Muscle of leg (tissue), 11 donors: ENCODE data around the gene UGT1A1. TPM values are rescaled to one million over a fixed set of nuclear protein-coding genes. Genes with fewer than 3 reads are reported as not detected.

Experiments used
- DNase-seq: peaks from one replicate; pipeline ENCODE4 v3.0.0; 2013
- H3K27ac ChIP-seq: one replicate; pipeline ENCODE4 v1.5.1; 2013; ENCODE audit warnings: mild to moderate bottlenecking, low read length, control low read depth
- H3K27me3 ChIP-seq: one replicate; pipeline ENCODE4 v1.6.1; 2013; ENCODE audit warnings: low read length; ENCODE audit not compliant: control insufficient read depth, insufficient read depth
- H3K36me3 ChIP-seq: one replicate; pipeline ENCODE4 v1.6.1; 2013; ENCODE audit warnings: low read length; ENCODE audit not compliant: control insufficient read depth, insufficient read depth
- H3K4me1 ChIP-seq: one replicate; pipeline ENCODE4 v1.6.1; 2013; ENCODE audit warnings: low read length; ENCODE audit not compliant: control insufficient read depth, insufficient read depth
- H3K4me3 ChIP-seq: one replicate; pipeline ENCODE4 v1.5.1; 2013; ENCODE audit warnings: low read length, control low read depth
- H3K9me3 ChIP-seq: replicated peaks from 2 replicates; pipeline ENCODE4 v1.6.1; 2013; ENCODE audit warnings: low read depth, low read length; ENCODE audit not compliant: control insufficient read depth
- WGBS: methylation state at CpG from one replicate; pipeline ENCODE4 v1.1.5; 2013; ENCODE audit warnings: missing lambda C conversion rate; ENCODE audit not compliant: insufficient coverage; 5-methylcytosine and 5-hydroxymethylcytosine counted together
- polyA plus RNA-seq, 8 donors: library from polyadenylated mRNA; unstranded; fragments of 120-200 nt; gene quantifications; one replicate each; pipeline versions ENCODE4 v1.2.1 to v1.2.3, GENCODE V29; 2013; ENCODE audit warnings: inconsistent platforms in 1 of 8, low replicate concordance in 1 of 8; ENCODE audit not compliant: insufficient read length in 8 of 8, insufficient read depth in 1 of 8
- total RNA-seq: library from RNA; stranded (reverse); fragments of 120-200 nt; gene quantifications from one replicate; pipeline ENCODE4 v1.2.4, GENCODE V29; 2013

UGT1A1 gene
- total and polyA plus RNA-seq, 9 donors = 0.04 to 0.10 (median 0.08) TPM; not detected in 5

DNA sequence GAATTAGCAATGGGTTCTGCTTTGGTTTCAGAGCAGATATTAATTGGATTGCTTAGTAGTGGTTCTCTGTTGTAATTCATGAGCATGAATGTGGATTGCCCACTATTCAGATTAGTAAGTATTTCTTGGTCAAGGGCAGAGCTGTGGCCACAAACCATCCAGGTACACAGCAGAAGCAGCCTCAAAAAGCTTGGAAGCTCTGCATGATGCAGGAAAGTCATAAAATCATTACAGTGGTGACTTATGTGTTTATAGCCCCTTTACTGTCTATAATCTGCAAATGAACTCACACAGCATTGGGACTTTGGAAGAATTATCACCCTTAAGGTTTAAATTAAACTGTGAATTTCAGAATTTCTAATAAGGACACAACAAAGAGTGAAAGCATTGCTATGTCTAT, 1.9 kb upstream of the UGT1A1 start:
- no peak for DNase-seq
- H3K27ac ChIP-seq = no peak overlapping the region
- H3K36me3 ChIP-seq = no peaks in the 10 kb centered on the region
- no peaks in the 10 kb centered on the region for H3K4me1 ChIP-seq
- H3K4me3 ChIP-seq = no peak overlapping the region
- H3K9me3 ChIP-seq = no peaks in the 10 kb centered on the region
- no peaks in the 10 kb centered on the region for H3K27me3 ChIP-seq

DNA sequence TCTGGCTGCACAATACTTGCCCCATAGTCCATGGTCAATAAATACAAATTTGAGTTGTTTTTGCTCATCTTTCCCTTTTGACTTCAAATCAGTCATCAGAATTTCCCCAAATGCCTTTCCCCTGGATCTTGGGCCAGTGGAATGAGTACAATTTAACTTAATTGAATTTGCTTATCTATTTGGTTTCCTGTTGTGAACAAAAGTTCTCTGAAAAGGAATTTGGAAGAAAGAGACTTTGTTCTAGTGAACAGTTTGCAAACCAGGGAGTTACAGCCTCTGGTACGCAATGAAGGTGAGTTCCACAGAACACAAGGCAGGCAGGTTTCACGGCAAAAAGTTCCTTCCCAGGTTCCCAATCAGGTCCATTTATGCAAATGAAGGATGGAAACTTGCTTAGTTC, 1.2 kb upstream of the UGT1A1 start:
- Histone ChIP-seq H3K9me3 (no peaks in the 10 kb centered on the region), H3K4me1 (no peaks in the 10 kb centered on the region), H3K27me3 (no peaks in the 10 kb centered on the region), H3K27ac (no peak overlapping the region), H3K4me3 (no peak overlapping the region), H3K36me3 (no peaks in the 10 kb centered on the region)
- 80% methylated on average over 1 of the region's 2 CpGs for WGBS
- no peak for DNase-seq

DNA sequence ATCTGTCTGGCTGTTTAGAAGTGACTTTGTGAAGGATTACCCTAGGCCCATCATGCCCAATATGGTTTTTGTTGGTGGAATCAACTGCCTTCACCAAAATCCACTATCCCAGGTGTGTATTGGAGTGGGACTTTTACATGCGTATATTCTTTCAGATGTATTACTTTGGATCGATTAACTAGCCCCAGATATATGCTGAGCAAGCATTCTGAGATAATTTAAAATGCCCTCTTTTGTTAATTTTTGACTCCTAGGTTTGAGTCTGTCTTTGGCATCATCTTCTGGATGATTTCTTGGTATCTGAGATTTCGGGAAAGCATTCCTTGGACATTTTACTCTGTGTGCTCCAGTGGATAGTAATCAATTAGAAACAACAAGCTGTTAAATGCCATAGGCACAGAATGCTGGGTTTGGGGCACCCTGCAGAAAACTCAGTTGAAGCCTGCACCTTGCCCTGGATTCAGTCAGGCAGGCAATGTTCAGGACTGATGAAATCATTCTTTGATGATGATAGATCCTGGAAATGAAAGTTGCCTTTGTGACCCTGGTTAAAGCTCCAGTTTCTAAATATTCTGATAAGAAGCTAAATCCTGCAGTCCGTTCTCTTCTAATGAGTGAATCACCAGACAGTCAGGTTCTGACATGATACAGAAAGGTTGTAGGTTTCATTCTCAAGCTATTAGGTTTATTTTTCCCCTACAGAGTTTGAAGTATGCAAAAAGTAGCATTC, 1.1 kb downstream of the UGT1A1 start:
- no peaks in the 10 kb centered on the region for H3K36me3 ChIP-seq
- no peaks in the 10 kb centered on the region for H3K4me1 ChIP-seq
- H3K27ac ChIP-seq = no peak overlapping the region
- H3K27me3 ChIP-seq = peaks cover 8% of the 10 kb centered on the region
- DNase-seq = no peak
- H3K9me3 ChIP-seq = no peaks in the 10 kb centered on the region
- H3K4me3 ChIP-seq = no peak overlapping the region
- WGBS = 82% methylated on average over 2 of the region's 4 CpGs

DNA sequence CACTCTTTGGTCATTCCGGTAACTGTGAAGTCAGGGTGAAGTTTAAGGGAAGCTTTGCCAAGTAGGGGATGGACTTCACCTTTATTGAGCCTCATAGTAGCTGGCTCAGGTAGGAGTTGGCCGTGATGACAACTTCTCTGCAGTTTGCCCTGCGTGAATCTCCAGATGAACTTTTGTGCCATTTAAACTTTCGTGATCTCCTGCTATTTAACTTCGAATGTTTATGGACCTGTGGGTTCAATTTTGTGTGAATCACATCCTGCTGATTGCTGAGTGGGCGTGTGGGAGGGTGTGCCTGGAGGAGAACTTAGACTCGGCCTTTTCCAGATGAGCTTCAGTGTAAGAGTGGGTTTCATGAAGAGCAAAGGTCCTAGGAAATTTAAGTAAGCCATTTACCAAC, 4.2 kb downstream of the UGT1A1 start:
- H3K4me1 ChIP-seq = no peaks in the 10 kb centered on the region
- no peaks in the 10 kb centered on the region for H3K36me3 ChIP-seq
- 63% methylated on average over 7 of the region's 7 CpGs for WGBS
- H3K27ac ChIP-seq = no peak overlapping the region
- no peaks in the 10 kb centered on the region for H3K9me3 ChIP-seq
- H3K4me3 ChIP-seq = no peak overlapping the region
- DNase-seq = no peak
- peaks cover 8% of the 10 kb centered on the region for H3K27me3 ChIP-seq

DNA sequence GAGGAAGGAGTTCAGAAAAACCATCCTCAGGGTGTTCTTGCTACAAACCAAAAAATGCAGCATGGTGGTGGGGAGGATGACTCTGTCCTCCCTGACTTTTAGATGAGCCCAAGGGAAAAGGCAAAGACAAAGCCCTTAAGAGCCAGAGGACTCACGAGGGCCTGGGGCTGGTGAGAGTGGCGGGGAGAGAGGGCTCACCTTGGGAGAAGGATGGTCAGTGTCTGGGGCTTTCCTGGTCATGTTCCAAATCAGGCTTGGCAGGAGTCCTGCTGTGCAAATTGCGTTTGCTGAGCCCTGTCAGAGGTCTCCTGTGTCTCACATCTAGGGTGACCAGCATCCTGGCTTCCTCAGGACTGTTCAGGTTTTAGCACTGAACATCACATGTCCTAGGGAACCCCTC, 4.7 kb downstream of the UGT1A1 start:
- WGBS = 48% methylated on average over 3 of the region's 3 CpGs
- no peak overlapping the region for H3K4me3 ChIP-seq
- no peaks in the 10 kb centered on the region for H3K9me3 ChIP-seq
- no peaks in the 10 kb centered on the region for H3K36me3 ChIP-seq
- DNase-seq = no peak
- H3K27ac ChIP-seq = no peak overlapping the region
- H3K27me3 ChIP-seq = peaks cover 8% of the 10 kb centered on the region
- no peaks in the 10 kb centered on the region for H3K4me1 ChIP-seq

DNA sequence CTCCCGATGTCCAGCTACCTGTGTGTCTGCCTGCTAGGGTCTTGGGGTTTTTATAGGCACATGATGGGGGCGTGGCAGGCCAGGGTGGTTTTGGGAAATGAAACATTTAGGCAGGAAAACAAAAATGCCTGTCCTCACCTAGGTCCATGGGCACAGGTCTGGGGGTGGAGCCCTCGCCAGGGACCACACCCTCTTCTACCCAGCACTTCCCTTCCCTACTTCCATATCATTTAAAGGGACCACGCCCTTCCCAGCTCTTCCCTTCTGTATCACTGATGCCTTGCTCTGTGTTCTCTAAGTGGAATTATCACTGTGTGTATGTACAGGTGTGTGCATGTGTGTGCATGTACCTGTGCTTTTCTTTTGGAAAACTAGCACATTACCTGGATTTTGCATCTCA, 6.3 kb downstream of the UGT1A1 start:
- Histone ChIP-seq H3K4me1 (no peaks in the 10 kb centered on the region), H3K4me3 (no peak overlapping the region), H3K36me3 (no peaks in the 10 kb centered on the region), H3K27ac (no peak overlapping the region), H3K27me3 (peaks cover 8% of the 10 kb centered on the region), H3K9me3 (no peaks in the 10 kb centered on the region)
- 88% methylated on average over 1 of the region's 4 CpGs for WGBS
- DNase-seq = no peak

DNA sequence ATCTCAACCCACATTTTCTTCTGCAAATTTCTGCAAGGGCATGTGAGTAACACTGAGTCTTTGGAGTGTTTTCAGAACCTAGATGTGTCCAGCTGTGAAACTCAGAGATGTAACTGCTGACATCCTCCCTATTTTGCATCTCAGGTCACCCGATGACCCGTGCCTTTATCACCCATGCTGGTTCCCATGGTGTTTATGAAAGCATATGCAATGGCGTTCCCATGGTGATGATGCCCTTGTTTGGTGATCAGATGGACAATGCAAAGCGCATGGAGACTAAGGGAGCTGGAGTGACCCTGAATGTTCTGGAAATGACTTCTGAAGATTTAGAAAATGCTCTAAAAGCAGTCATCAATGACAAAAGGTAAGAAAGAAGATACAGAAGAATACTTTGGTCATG, 8.0 kb downstream of the UGT1A1 start:
- H3K27me3 ChIP-seq = peaks cover 8% of the 10 kb centered on the region
- H3K4me3 ChIP-seq = no peak overlapping the region
- H3K9me3 ChIP-seq = no peaks in the 10 kb centered on the region
- 66% methylated on average over 4 of the region's 4 CpGs for WGBS
- H3K36me3 ChIP-seq = no peaks in the 10 kb centered on the region
- H3K27ac ChIP-seq = no peak overlapping the region
- H3K4me1 ChIP-seq = no peaks in the 10 kb centered on the region
- DNase-seq = no peak

DNA sequence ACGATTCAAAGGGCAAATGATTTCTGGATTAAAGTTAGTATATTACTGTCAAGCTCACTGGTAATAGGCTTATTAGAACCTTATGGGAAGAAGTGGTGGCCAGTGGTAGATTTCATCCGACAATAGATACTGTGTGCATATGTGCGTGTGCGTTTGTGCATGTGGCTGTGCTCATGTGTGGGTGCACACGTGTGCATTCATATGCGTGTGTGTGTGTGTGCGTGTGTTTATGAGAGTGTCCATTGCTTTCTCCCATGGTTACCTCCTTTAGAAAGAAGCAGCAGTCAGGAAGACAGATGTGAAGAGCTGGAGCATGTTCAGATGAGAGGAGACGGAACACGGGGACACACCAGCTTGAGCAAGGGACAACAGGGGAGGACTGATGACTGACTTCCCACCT, 9.2 kb downstream of the UGT1A1 start:
- 88% methylated on average over 9 of the region's 9 CpGs for WGBS
- Histone ChIP-seq H3K27me3 (peaks cover 6% of the 10 kb centered on the region), H3K36me3 (no peaks in the 10 kb centered on the region), H3K27ac (no peak overlapping the region), H3K9me3 (no peaks in the 10 kb centered on the region), H3K4me1 (no peaks in the 10 kb centered on the region), H3K4me3 (no peak overlapping the region)
- DNase-seq = no peak

DNA sequence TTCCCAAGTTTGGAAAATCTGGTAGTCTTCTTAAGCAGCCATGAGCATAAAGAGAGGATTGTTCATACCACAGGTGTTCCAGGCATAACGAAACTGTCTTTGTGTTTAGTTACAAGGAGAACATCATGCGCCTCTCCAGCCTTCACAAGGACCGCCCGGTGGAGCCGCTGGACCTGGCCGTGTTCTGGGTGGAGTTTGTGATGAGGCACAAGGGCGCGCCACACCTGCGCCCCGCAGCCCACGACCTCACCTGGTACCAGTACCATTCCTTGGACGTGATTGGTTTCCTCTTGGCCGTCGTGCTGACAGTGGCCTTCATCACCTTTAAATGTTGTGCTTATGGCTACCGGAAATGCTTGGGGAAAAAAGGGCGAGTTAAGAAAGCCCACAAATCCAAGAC, 12.1 kb downstream of the UGT1A1 start:
- no peak overlapping the region for H3K4me3 ChIP-seq
- no peaks in the 10 kb centered on the region for H3K36me3 ChIP-seq
- H3K27ac ChIP-seq = no peak overlapping the region
- 90% methylated on average over 11 of the region's 16 CpGs for WGBS
- no peaks in the 10 kb centered on the region for H3K9me3 ChIP-seq
- no peaks in the 10 kb centered on the region for H3K4me1 ChIP-seq
- no peaks in the 10 kb centered on the region for H3K27me3 ChIP-seq
- no peak for DNase-seq

DNA sequence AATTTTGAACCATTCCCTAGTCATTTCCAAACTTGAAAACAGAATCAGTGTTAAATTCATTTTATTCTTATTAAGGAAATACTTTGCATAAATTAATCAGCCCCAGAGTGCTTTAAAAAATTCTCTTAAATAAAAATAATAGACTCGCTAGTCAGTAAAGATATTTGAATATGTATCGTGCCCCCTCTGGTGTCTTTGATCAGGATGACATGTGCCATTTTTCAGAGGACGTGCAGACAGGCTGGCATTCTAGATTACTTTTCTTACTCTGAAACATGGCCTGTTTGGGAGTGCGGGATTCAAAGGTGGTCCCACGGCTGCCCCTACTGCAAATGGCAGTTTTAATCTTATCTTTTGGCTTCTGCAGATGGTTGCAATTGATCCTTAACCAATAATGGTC, 12.5 kb downstream of the UGT1A1 start:
- Histone ChIP-seq H3K27me3 (no peaks in the 10 kb centered on the region), H3K9me3 (no peaks in the 10 kb centered on the region), H3K36me3 (no peaks in the 10 kb centered on the region), H3K4me1 (no peaks in the 10 kb centered on the region), H3K4me3 (no peak overlapping the region), H3K27ac (no peak overlapping the region)
- 75% methylated on average over 2 of the region's 5 CpGs for WGBS
- DNase-seq = no peak

DNA sequence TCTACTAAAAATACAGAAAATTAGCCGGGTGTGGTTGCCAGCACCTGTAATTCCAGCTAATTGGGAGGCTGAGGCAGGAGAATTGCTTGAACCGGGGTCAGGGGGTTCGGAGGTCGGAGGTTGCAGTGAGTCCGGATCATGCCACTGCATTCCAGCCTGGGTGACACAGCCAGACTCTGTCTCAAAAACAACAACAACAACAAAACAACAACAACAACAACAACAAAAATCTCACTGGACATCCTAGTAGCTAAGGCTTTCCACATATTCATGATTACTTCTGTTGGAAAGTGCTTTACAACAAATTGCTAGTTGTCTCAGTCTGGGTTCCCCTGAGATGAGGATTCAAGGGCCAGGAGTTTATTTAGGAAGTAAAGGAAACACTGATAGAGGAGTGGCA, 13.8 kb downstream of the UGT1A1 start:
- Histone ChIP-seq H3K9me3 (no peaks in the 10 kb centered on the region), H3K4me3 (no peak overlapping the region), H3K27me3 (no peaks in the 10 kb centered on the region), H3K4me1 (no peaks in the 10 kb centered on the region), H3K27ac (no peak overlapping the region), H3K36me3 (no peaks in the 10 kb centered on the region)
- WGBS = 83% methylated on average over 1 of the region's 5 CpGs
- DNase-seq = no peak
